ENCODE results near the gene ADGB. TPM values are rescaled to one million over a fixed set of nuclear protein-coding genes. Genes with fewer than 3 reads are reported as not detected.

The ADGB gene
- total RNA-seq, 1 experiment from 2014 or later = not detected

DNA sequence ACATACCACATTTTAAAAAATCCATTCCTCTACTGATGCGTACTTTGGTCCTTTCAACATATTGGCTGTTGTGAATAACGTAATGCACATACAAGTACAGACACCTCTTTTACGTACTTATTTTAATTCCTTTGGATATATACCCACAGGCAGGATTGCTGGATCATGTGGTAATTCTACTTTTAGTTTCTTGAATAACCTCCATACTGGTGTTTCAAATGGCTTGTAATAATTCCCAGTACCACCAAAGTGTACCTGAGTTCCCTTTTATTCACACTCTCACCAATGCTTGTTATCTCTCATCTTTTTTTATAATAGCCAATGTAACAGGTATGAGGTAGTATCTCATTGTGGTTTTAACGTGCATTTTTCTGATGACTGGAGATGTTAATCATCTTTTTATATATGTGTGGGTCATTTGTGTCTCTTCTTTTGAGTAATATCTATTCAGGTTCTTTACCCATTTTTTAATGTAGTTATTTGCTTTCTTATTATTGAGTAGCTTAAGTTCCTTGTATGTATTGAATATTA lies 191.9 kb downstream of the ADGB start:
- Histone ChIP-seq H2AFZ (ENCODE audit: low read depth, low read length, poor library complexity, severe bottlenecking) (no peak overlapping the region), H3K27ac (ENCODE audit: low read depth, low read length) (no peak overlapping the region), H3K4me1 (ENCODE audit: control insufficient read depth in 1 of 2, insufficient read depth in 2 of 2, low read length in 2 of 2) (no peaks in the 10 kb centered on the region), H3K79me2 (ENCODE audit: insufficient read depth, low read length) (no peaks in the 10 kb centered on the region), H4K20me1 (ENCODE audit: insufficient read depth) (no peaks in the 10 kb centered on the region), H3K9ac (ENCODE audit: low read length) (no peak overlapping the region), H3K27me3 (ENCODE audit: insufficient read depth, low read length) (no peaks in the 10 kb centered on the region), H3K9me3 (ENCODE audit: control insufficient read depth in 1 of 2, insufficient read depth in 1 of 2, low read depth in 1 of 2, low read length in 2 of 2) (peaks cover 1 to 7% of the 10 kb centered on the region in 2 experiments; a peak in 1 of 4 replicates), H3K4me3 (replicated peaks in 1 of 2; ENCODE audit: low read depth in 1 of 2, low read length in 2 of 2) (no peak overlapping the region), H3K36me3 (ENCODE audit: control insufficient read depth in 1 of 2, insufficient read depth in 2 of 2, low read length in 2 of 2) (no peaks in the 10 kb centered on the region), H3K4me2 (ENCODE audit: low read length) (no peak overlapping the region), H3K9me2 (ENCODE audit: insufficient read depth) (no peaks in the 10 kb centered on the region)
- intact Hi-C loops (cut with micrococcal nuclease) = no loop called here
- ATAC-seq = no peak
- ChIA-PET RAD21 (ENCODE audit: low non-redundant PET in 1 of 2, low total read pairs in 2 of 2, uncharacterized antibody in 2 of 2, unreplicated experiment in 2 of 2) (no interaction called here), POLR2A (no interaction called here), CTCF (no interaction called here)
- no TSS peak for BruUV-seq (replicated peaks)
- no peak for DNase-seq (ENCODE audit: low read depth, low spot score)
- TF ChIP-seq TCF7L2 (IDR thresholded peaks at IDR 0.05; ENCODE audit: borderline replicate concordance, extremely low read depth, insufficient read depth, insufficient read length) (no peak), JUND (IDR thresholded peaks at IDR 0.05) (no peak), CBX3 (IDR thresholded peaks at IDR 0.05; ENCODE audit: low read depth) (no peak), SRF (IDR thresholded peaks at IDR 0.05; ENCODE audit: low read depth) (no peak), CEBPB (IDR thresholded peaks at IDR 0.05; ENCODE audit: low read depth) (no peak), FOSL1 (IDR thresholded peaks at IDR 0.05; ENCODE audit: low read depth) (no peak), YY1 (IDR thresholded peaks at IDR 0.05; ENCODE audit: extremely low read depth, insufficient replicate concordance, low read depth, low read length) (no peak)
- TF ChIP-seq, protein P1, sequence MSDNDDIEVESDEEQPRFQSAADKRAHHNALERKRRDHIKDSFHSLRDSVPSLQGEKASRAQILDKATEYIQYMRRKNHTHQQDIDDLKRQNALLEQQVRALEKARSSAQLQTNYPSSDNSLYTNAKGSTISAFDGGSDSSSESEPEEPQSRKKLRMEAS (IDR thresholded peaks at IDR 0.05) = no peak
- TF ChIP-seq, protein P2, sequence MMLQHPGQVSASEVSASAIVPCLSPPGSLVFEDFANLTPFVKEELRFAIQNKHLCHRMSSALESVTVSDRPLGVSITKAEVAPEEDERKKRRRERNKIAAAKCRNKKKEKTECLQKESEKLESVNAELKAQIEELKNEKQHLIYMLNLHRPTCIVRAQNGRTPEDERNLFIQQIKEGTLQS (IDR thresholded peaks at IDR 0.05) = no peak

DNA sequence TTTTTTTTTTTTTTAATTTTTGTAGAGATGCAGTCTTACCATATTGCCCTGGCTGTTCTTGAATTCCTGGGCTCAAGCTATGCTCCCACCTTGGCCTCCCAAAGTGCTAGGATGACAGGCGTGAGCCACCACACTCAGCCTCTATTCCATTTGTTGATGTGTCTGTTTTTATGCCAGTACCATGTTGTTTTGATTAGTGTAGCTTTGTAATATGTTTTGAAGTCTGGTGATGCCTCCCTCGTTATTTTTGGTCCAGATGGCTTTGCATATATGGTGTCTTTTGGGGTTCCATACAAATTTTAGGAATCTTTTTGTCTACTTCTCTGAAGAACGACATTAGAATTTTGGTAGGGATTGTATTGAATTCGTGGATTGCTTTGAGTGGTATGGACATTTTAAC lies 193.2 kb downstream of the ADGB start:
- H2AFZ ChIP-seq (ENCODE audit: low read depth, low read length, poor library complexity, severe bottlenecking) = no peak overlapping the region
- BruUV-seq (replicated peaks) = no TSS peak
- CTCF ChIA-PET = no interaction called here
- intact Hi-C loops (cut with micrococcal nuclease) = no loop called here
- no peaks in the 10 kb centered on the region for H3K79me2 ChIP-seq (ENCODE audit: insufficient read depth, low read length)
- no peaks in the 10 kb centered on the region for H3K9me2 ChIP-seq (ENCODE audit: insufficient read depth)
- peaks cover 3 to 7% of the 10 kb centered on the region in 2 experiments; a peak in 1 of 4 replicates for H3K9me3 ChIP-seq (ENCODE audit: control insufficient read depth in 1 of 2, insufficient read depth in 1 of 2, low read depth in 1 of 2, low read length in 2 of 2)
- DNase-seq (ENCODE audit: low read depth, low spot score) (no peak), ATAC-seq (no peak)
- POLR2A ChIA-PET = no interaction called here
- RAD21 ChIA-PET (ENCODE audit: low non-redundant PET in 1 of 2, low total read pairs in 2 of 2, uncharacterized antibody in 2 of 2, unreplicated experiment in 2 of 2) = no interaction called here
- no peak overlapping the region for H3K9ac ChIP-seq (ENCODE audit: low read length)
- no peaks in the 10 kb centered on the region for H3K36me3 ChIP-seq (ENCODE audit: control insufficient read depth in 1 of 2, insufficient read depth in 2 of 2, low read length in 2 of 2)
- H3K4me3 ChIP-seq (replicated peaks in 1 of 2; ENCODE audit: low read depth in 1 of 2, low read length in 2 of 2) = no peak overlapping the region
- no peaks in the 10 kb centered on the region for H3K4me1 ChIP-seq (ENCODE audit: control insufficient read depth in 1 of 2, insufficient read depth in 2 of 2, low read length in 2 of 2)
- no peaks in the 10 kb centered on the region for H3K27me3 ChIP-seq (ENCODE audit: insufficient read depth, low read length)
- no peak overlapping the region for H3K27ac ChIP-seq (ENCODE audit: low read depth, low read length)
- H3K4me2 ChIP-seq (ENCODE audit: low read length) = no peak overlapping the region
- TF ChIP-seq, protein P1 (IDR thresholded peaks at IDR 0.05) = no peak
- TF ChIP-seq CEBPB (IDR thresholded peaks at IDR 0.05; ENCODE audit: low read depth) (no peak), ZFX (IDR thresholded peaks at IDR 0.05) (no peak), TCF7L2 (IDR thresholded peaks at IDR 0.05; ENCODE audit: borderline replicate concordance, extremely low read depth, insufficient read depth, insufficient read length) (no peak), FOSL1 (IDR thresholded peaks at IDR 0.05; ENCODE audit: low read depth) (no peak)
- TF ChIP-seq, protein P3, sequence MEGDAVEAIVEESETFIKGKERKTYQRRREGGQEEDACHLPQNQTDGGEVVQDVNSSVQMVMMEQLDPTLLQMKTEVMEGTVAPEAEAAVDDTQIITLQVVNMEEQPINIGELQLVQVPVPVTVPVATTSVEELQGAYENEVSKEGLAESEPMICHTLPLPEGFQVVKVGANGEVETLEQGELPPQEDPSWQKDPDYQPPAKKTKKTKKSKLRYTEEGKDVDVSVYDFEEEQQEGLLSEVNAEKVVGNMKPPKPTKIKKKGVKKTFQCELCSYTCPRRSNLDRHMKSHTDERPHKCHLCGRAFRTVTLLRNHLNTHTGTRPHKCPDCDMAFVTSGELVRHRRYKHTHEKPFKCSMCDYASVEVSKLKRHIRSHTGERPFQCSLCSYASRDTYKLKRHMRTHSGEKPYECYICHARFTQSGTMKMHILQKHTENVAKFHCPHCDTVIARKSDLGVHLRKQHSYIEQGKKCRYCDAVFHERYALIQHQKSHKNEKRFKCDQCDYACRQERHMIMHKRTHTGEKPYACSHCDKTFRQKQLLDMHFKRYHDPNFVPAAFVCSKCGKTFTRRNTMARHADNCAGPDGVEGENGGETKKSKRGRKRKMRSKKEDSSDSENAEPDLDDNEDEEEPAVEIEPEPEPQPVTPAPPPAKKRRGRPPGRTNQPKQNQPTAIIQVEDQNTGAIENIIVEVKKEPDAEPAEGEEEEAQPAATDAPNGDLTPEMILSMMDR (IDR thresholded peaks at IDR 0.05 in 2 of 3, conservative IDR thresholded peaks at IDR 0.05 in 1 of 3; ENCODE audit: borderline replicate concordance in 1 of 3, insufficient read depth in 1 of 3, low read depth in 2 of 3, low read length in 2 of 3) = no peak
- TF ChIP-seq, protein P4, sequence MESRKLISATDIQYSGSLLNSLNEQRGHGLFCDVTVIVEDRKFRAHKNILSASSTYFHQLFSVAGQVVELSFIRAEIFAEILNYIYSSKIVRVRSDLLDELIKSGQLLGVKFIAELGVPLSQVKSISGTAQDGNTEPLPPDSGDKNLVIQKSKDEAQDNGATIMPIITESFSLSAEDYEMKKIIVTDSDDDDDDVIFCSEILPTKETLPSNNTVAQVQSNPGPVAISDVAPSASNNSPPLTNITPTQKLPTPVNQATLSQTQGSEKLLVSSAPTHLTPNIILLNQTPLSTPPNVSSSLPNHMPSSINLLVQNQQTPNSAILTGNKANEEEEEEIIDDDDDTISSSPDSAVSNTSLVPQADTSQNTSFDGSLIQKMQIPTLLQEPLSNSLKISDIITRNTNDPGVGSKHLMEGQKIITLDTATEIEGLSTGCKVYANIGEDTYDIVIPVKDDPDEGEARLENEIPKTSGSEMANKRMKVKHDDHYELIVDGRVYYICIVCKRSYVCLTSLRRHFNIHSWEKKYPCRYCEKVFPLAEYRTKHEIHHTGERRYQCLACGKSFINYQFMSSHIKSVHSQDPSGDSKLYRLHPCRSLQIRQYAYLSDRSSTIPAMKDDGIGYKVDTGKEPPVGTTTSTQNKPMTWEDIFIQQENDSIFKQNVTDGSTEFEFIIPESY (IDR thresholded peaks at IDR 0.05; ENCODE audit: extremely low read depth, insufficient replicate concordance, low read length) = no peak
- TF ChIP-seq, protein P2 (IDR thresholded peaks at IDR 0.05) = no peak
- no peaks in the 10 kb centered on the region for H4K20me1 ChIP-seq (ENCODE audit: insufficient read depth)

Measured in HCT116 (cell line).